Suprapubic skin (tissue), 3 donors: Measurements from ENCODE around the gene LRRC2.

Experiments used
- CTCF ChIP-seq, 2 donors: fragments of 200-600 bp in 1 of 2; fragments of 450-650 bp in 1 of 2; sonication (generic) in 1 of 2; IDR thresholded peaks; one replicate each; pipeline ENCODE4 v1.5.1; 2016 to 2019; ENCODE audit warnings: antibody characterized with exemption in 2 of 2, mild to moderate bottlenecking in 1 of 2, moderate library complexity in 1 of 2
- POLR2AphosphoS5 ChIP-seq, 3 donors: sonication (generic); formaldehyde crosslinking; IDR thresholded peaks; one replicate each; pipeline ENCODE4 v1.6.1; 2017; ENCODE audit warnings: antibody characterized with exemption in 3 of 3

DNA sequence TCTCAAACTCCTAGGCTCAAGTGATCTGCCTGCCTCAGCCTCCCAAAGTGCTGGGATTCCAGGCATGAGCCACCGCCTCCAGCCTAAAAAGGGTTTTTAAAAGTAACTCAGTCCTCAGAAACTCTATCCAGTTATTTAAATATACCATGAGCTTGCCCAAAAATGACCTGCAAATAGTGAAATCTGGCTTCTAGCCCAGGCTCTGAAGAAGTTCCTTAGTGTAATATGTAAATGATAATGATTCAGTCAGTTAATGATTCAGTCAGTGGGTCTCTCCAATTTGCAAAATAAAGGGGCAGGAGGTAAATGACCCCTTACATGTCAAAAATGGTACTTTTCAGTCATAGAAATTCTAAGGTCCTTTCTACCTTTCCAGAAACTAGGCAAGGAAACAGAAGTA, 28.8 kb downstream of the LRRC2 start:
- TF ChIP-seq CTCF (IDR thresholded peaks at IDR 0.05) (no peak), POLR2AphosphoS5 (IDR thresholded peaks at IDR 0.05) (no peak)
